ENCODE data around the gene LCN9. TPM values are rescaled to one million over a fixed set of nuclear protein-coding genes. Genes with fewer than 3 reads are reported as not detected.

The LCN9 gene
- total RNA-seq, 4 donors from 2014 or later: not detected

GRCh38 chr9:135615666-135616618, 47.2 kb upstream of the LCN9 start:
- Histone ChIP-seq H3K4me3 (no peak overlapping the region), H3K36me3 (no peaks in the 10 kb centered on the region), H3K27ac (no peak overlapping the region), H3K9me3 (no peaks in the 10 kb centered on the region), H3K4me1 (no peaks in the 10 kb centered on the region), H3K27me3 (peaks cover 17% of the 10 kb centered on the region)
- TF ChIP-seq POLR2A (IDR thresholded peaks at IDR 0.05): no peak
- no peak for TF ChIP-seq POLR2AphosphoS5 (IDR thresholded peaks at IDR 0.05)
- TF ChIP-seq, protein P1, sequence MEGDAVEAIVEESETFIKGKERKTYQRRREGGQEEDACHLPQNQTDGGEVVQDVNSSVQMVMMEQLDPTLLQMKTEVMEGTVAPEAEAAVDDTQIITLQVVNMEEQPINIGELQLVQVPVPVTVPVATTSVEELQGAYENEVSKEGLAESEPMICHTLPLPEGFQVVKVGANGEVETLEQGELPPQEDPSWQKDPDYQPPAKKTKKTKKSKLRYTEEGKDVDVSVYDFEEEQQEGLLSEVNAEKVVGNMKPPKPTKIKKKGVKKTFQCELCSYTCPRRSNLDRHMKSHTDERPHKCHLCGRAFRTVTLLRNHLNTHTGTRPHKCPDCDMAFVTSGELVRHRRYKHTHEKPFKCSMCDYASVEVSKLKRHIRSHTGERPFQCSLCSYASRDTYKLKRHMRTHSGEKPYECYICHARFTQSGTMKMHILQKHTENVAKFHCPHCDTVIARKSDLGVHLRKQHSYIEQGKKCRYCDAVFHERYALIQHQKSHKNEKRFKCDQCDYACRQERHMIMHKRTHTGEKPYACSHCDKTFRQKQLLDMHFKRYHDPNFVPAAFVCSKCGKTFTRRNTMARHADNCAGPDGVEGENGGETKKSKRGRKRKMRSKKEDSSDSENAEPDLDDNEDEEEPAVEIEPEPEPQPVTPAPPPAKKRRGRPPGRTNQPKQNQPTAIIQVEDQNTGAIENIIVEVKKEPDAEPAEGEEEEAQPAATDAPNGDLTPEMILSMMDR (IDR thresholded peaks at IDR 0.05): no peak
- no peak for TF ChIP-seq EP300 (IDR thresholded peaks at IDR 0.05; ENCODE audit: low read depth)
- in situ Hi-C loops (cut with MboI; ENCODE audit: low pct_ligation_motif_present in 1 of 4, low pct_unique_long_range_greater_than_20kb in 1 of 4, low sequenced_read_pairs in 3 of 4) (no loop called here), intact Hi-C loops (cut with DNase I; ENCODE audit: low total_unique reads) (no loop called here)
- no peak for DNase-seq
- 61% methylated on average over 29 of the region's 31 CpGs; no CpG with 5 or more reads in 1 of the 2 donors for WGBS, 2 donors (ENCODE audit: low coverage in 1 of 2)

DNA sequence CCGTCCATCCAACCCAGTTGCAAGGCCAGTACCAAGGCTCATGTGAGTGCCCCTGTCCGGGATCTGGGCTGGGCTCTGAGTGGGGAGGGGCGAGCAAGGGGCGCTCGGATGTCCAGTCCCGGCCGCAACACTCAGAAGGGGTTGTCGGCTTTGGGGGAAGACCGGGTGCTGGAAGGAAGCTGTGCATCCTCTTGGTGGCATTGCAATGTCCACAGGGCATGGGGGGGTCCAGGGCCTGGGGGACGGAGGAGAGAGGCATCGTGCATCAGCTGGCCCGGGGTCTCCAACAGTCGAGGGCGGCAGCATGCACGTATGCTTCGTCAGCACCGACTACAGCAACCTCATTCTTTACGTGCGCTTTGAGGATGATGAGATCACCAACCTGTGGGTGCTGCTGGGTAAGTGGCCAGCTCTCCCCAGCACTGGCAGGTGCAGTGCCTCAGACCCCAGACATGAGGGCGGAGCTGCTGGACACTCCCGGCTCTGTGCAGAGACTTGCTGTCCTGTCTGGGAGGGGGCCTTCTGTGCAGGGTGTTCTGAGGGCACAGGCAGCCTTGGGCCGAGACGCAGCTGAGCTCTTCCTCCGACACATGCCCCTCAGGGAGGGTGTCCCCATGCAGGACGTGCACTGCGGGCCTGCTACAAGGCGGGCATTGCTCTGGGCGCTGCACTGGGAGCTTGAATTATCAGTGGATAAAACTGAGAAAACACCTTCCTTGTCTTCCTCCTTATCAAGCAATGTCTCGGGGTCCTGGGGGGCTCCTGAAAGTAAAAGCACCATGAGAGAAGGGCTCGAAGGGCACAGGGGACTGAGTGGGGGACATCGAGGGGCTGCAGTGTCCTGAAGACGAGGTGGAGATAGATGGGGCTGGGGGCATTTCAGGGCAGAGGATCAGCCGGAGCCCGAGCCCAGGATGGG, 46.2 kb upstream of the LCN9 start:
- no peak overlapping the region for H3K4me3 ChIP-seq
- intact Hi-C loops (cut with DNase I; ENCODE audit: low total_unique reads): no loop called here
- no peaks in the 10 kb centered on the region for H3K4me1 ChIP-seq
- H3K27ac ChIP-seq: no peak overlapping the region
- no peak for TF ChIP-seq EP300 (IDR thresholded peaks at IDR 0.05; ENCODE audit: low read depth)
- TF ChIP-seq, protein P1 (IDR thresholded peaks at IDR 0.05): no peak
- TF ChIP-seq POLR2A (IDR thresholded peaks at IDR 0.05): no peak
- TF ChIP-seq POLR2AphosphoS5 (IDR thresholded peaks at IDR 0.05): no peak
- H3K36me3 ChIP-seq: no peaks in the 10 kb centered on the region
- H3K27me3 ChIP-seq: peaks cover 17% of the 10 kb centered on the region
- no peak for DNase-seq
- H3K9me3 ChIP-seq: no peaks in the 10 kb centered on the region
- WGBS, 2 donors (ENCODE audit: low coverage in 1 of 2): 74 to 100% methylated on average over 2 to 34 of the region's 34 CpGs
- in situ Hi-C loops (cut with MboI; ENCODE audit: low pct_ligation_motif_present in 1 of 4, low pct_unique_long_range_greater_than_20kb in 1 of 4, low sequenced_read_pairs in 3 of 4): no loop called here

DNA sequence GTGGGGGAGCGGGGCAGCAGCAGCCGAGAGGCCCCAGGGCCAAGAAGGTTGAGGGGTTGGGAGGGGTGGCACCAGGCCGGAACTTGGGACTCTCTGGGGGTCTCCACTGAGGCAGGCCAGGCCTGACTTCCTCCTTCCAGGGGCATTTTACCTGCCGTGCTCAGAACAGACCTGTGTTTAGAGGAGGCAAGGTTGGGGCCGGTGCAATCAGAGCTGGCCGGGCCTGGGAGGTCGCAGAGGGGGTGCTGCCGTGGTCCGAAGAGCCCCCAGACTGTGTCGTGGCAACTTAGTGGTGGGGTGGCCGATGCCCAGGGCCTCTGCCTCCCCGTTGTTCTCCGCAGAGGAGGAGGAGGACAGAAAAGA, 45.6 kb upstream of the LCN9 start:
- Histone ChIP-seq H3K36me3 (no peaks in the 10 kb centered on the region), H3K4me3 (no peak overlapping the region), H3K9me3 (no peaks in the 10 kb centered on the region), H3K27me3 (peaks cover 17% of the 10 kb centered on the region), H3K4me1 (no peaks in the 10 kb centered on the region), H3K27ac (no peak overlapping the region)
- TF ChIP-seq POLR2A (IDR thresholded peaks at IDR 0.05): no peak
- TF ChIP-seq, protein P1 (IDR thresholded peaks at IDR 0.05): no peak
- no peak for TF ChIP-seq EP300 (IDR thresholded peaks at IDR 0.05; ENCODE audit: low read depth)
- TF ChIP-seq POLR2AphosphoS5 (IDR thresholded peaks at IDR 0.05): no peak
- WGBS, 2 donors (ENCODE audit: low coverage in 1 of 2): 53 to 77% methylated on average over 3 to 13 of the region's 13 CpGs
- intact Hi-C loops (cut with DNase I; ENCODE audit: low total_unique reads) (no loop called here), in situ Hi-C loops (cut with MboI; ENCODE audit: low pct_ligation_motif_present in 1 of 4, low pct_unique_long_range_greater_than_20kb in 1 of 4, low sequenced_read_pairs in 3 of 4) (no loop called here)
- DNase-seq: no peak

DNA sequence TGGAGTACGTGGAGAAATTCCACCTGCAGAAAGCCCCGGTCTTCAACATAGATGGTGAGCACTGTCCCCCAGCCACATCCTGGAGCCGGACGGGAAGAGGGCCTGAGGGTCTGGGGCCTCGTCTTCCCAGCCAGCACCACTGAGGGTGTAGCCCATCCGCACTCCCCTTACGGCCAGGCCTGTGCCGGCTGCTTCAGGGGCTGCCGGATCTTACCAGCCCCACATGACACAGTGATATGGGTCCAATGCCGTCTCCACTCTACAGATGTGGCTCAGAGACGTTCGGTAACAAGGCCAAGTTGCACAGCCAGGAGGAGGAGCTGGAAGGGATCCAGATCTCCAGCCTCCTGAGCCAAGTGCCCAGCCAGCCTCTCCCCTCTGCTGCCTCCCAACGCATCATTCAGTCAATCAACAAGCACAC, 45.1 kb upstream of the LCN9 start:
- TF ChIP-seq, protein P1 (IDR thresholded peaks at IDR 0.05): no peak
- TF ChIP-seq POLR2A (IDR thresholded peaks at IDR 0.05) (no peak), EP300 (IDR thresholded peaks at IDR 0.05; ENCODE audit: low read depth) (no peak), POLR2AphosphoS5 (IDR thresholded peaks at IDR 0.05) (no peak)
- intact Hi-C loops (cut with DNase I; ENCODE audit: low total_unique reads) (no loop called here), in situ Hi-C loops (cut with MboI; ENCODE audit: low pct_ligation_motif_present in 1 of 4, low pct_unique_long_range_greater_than_20kb in 1 of 4, low sequenced_read_pairs in 3 of 4) (no loop called here)
- Histone ChIP-seq H3K4me3 (no peak overlapping the region), H3K4me1 (no peaks in the 10 kb centered on the region), H3K27me3 (peaks cover 17% of the 10 kb centered on the region), H3K9me3 (no peaks in the 10 kb centered on the region), H3K36me3 (no peaks in the 10 kb centered on the region), H3K27ac (no peak overlapping the region)
- DNase-seq: no peak
- WGBS, 2 donors (ENCODE audit: low coverage in 1 of 2): 83% methylated on average over 13 of the region's 13 CpGs; no CpG with 5 or more reads in 1 of the 2 donors

Measured in transverse colon (tissue), 4 donors.